CD8-positive, alpha-beta memory T cell (primary cell): ENCODE data around the gene DNAJB14. TPM values are rescaled to one million over a fixed set of nuclear protein-coding genes. Genes with fewer than 3 reads are reported as not detected.
A peak's percentile ranks its signal among the peaks of the same experiment; 100 is the strongest.
"Not testable (repeated sequence)": the region's sequence is repeated elsewhere in the genome, so short reads cannot be mapped to it uniquely, and the experiment has no call there.

Experiments used
- CTCF ChIA-PET: fragments of 350-600 bp; sonication (Branson Sonifier 250); formaldehyde crosslinking; loops from one replicate; lab custom pipeline; 2021; ENCODE audit warnings: antibody characterized with exemption; lab: Charles Lee
- POLR2A ChIA-PET: fragments of 350-600 bp; sonication (Branson Sonifier 250); formaldehyde crosslinking; loops from one replicate; lab custom pipeline; 2021; ENCODE audit warnings: antibody characterized with exemption; lab: Charles Lee
- DNase-seq, 5 donors: peaks; one replicate each; pipeline versions ENCODE4 v3.0.0 to v3.0.0-alpha.2; 2020 to 2022; ENCODE audit warnings: mixed read lengths in 1 of 5
- H3K27ac ChIP-seq: one replicate; pipeline ENCODE4 v1.7.0; 2013; ENCODE audit warnings: low read depth, mild to moderate bottlenecking, low read length, moderate library complexity
- H3K27me3 ChIP-seq: 2 replicates; pipeline ENCODE4 v1.7.0; 2013; ENCODE audit warnings: low read length, mild to moderate bottlenecking; ENCODE audit not compliant: insufficient read depth, poor library complexity, severe bottlenecking
- H3K36me3 ChIP-seq: 2 replicates; pipeline ENCODE4 v1.7.0; 2013; ENCODE audit warnings: mild to moderate bottlenecking, low read length, moderate library complexity; ENCODE audit not compliant: insufficient read depth
- H3K4me1 ChIP-seq: 2 replicates; pipeline ENCODE4 v1.7.0; 2013; ENCODE audit warnings: mild to moderate bottlenecking, low read length, moderate library complexity; ENCODE audit not compliant: insufficient read depth
- H3K4me3 ChIP-seq: 2 replicates; pipeline ENCODE4 v1.7.0; 2013; ENCODE audit warnings: mild to moderate bottlenecking, low read length
- H3K9me3 ChIP-seq: 2 replicates; pipeline ENCODE4 v1.7.0; 2013; ENCODE audit warnings: mild to moderate bottlenecking, low read length
- H3K27ac Mint-ChIP-seq, 8 donors: one replicate each; pipeline ENCODE4 v1.8.0; 2020 to 2021; ENCODE audit warnings: mixed read lengths in 8 of 8, mild to moderate bottlenecking in 6 of 8, inconsistent platforms in 3 of 8, moderate library complexity in 3 of 8
- H3K27me3 Mint-ChIP-seq, 2 donors: one replicate each; pipeline ENCODE4 v1.8.0; 2020 to 2021; ENCODE audit warnings: mixed read lengths in 2 of 2, mild to moderate bottlenecking in 1 of 2, moderate library complexity in 1 of 2
- H3K36me3 Mint-ChIP-seq, 3 donors: one replicate each; pipeline ENCODE4 v1.8.0; 2020 to 2021; ENCODE audit warnings: mixed read lengths in 3 of 3, inconsistent platforms in 1 of 3, mild to moderate bottlenecking in 1 of 3
- H3K4me1 Mint-ChIP-seq, 3 donors: one replicate each; pipeline ENCODE4 v1.8.0; 2020 to 2021; ENCODE audit warnings: mixed read lengths in 3 of 3, inconsistent platforms in 1 of 3, mild to moderate bottlenecking in 1 of 3
- H3K4me3 Mint-ChIP-seq, 7 donors: one replicate each; pipeline ENCODE4 v1.8.0; 2020 to 2021; ENCODE audit warnings: mixed read lengths in 7 of 7, mild to moderate bottlenecking in 6 of 7, moderate library complexity in 4 of 7, inconsistent platforms in 2 of 7
- H3K9me3 Mint-ChIP-seq, 5 donors: one replicate each; pipeline ENCODE4 v1.8.0; 2020 to 2022; ENCODE audit warnings: mixed read lengths in 5 of 5, mild to moderate bottlenecking in 3 of 5, moderate library complexity in 2 of 5, inconsistent platforms in 1 of 5
- polyA plus RNA-seq: library from polyadenylated mRNA; unstranded; fragments of 300-500 nt; fragmentation: Illumina TruSeq; gene quantifications from one replicate; pipeline ENCODE4 v1.2.3, GENCODE V29; 2021
- total RNA-seq, 2 experiments: library from RNA; stranded (reverse); gene quantifications; one replicate each; pipeline ENCODE4 v1.2.3, GENCODE V29; 2021

The DNAJB14 gene
- total and polyA plus RNA-seq, 3 experiments from 2014 or later = 43.8 to 63.3 (median 46.5) TPM

- Histone ChIP-seq H3K9me3 (no peaks in the 10 kb centered on the region), H3K27me3 (no peaks in the 10 kb centered on the region), H3K4me1 (peaks cover 14% of the 10 kb centered on the region), H3K4me3 (no peak overlapping the region), H3K36me3 (no peaks in the 10 kb centered on the region), H3K27ac (no peak overlapping the region)
- Mint-ChIP-seq H3K36me3 (peaks cover 0 to 3% (median 0%) of the 10 kb centered on the region in 3 donors), H3K27ac (peak overlapping the region in 1 of 8 donors; percentile 35), H3K9me3 (no peaks in the 10 kb centered on the region), H3K4me1 (peaks cover 17 to 28% (median 27%) of the 10 kb centered on the region in 3 donors), H3K27me3 (peaks cover 3 to 9% of the 10 kb centered on the region in 2 donors), H3K4me3 (no peak overlapping the region)
- no peak for DNase-seq
- ChIA-PET CTCF (no interaction called here), POLR2A (no interaction called here)
These were observed 21.9 kb upstream of the DNAJB14 start for GRCh38 chr4:99968330-99968729.

GRCh38 chr4:99966692-99967091 is 20.3 kb upstream of the DNAJB14 start:
- H3K9me3 Mint-ChIP-seq = no peaks in the 10 kb centered on the region

GRCh38 chr4:99965674-99966350 is 19.4 kb upstream of the DNAJB14 start:
- H3K27ac Mint-ChIP-seq = peak overlapping the region in 3 of 8 donors; percentile 18 to 39 (median 19)
- H3K4me1 Mint-ChIP-seq = peaks cover 17 to 28% (median 27%) of the 10 kb centered on the region in 3 donors
- peaks cover 0 to 4% of the 10 kb centered on the region in 2 donors for H3K27me3 Mint-ChIP-seq
- Histone ChIP-seq H3K27ac (no peak overlapping the region), H3K9me3 (no peaks in the 10 kb centered on the region), H3K27me3 (no peaks in the 10 kb centered on the region), H3K4me3 (no peak overlapping the region), H3K36me3 (no peaks in the 10 kb centered on the region), H3K4me1 (peaks cover 14% of the 10 kb centered on the region)
- H3K4me3 Mint-ChIP-seq = peak overlapping the region in 6 of 7 donors; percentile 6 to 72 (median 45)
- POLR2A ChIA-PET = interaction anchor here (0.6 to 1.1 kb wide), 6 partner anchors 14 to 1822 kb away, joined by 3 to 8 read pairs (median 4); partner anchors contain the start of genes DNAJB14 and H2AZ1
- peak in 2 of 5 donors; percentile 44 to 51 for DNase-seq
- CTCF ChIA-PET = interaction anchor here (0.8 kb wide), 1 partner anchor 17 kb away, joined by 3 read pairs; no protein-coding TSS in a partner anchor
- H3K36me3 Mint-ChIP-seq = no peaks in the 10 kb centered on the region
- H3K9me3 Mint-ChIP-seq = no peaks in the 10 kb centered on the region

More at GRCh38 chr4:99966692-99967091, 20.3 kb upstream of the DNAJB14 start:
- ChIA-PET POLR2A (no interaction called here), CTCF (no interaction called here)
- no peaks in the 10 kb centered on the region for H3K36me3 ChIP-seq
- H3K36me3 Mint-ChIP-seq = no peaks in the 10 kb centered on the region
- H3K4me1 Mint-ChIP-seq = peaks cover 17 to 28% (median 27%) of the 10 kb centered on the region in 3 donors
- peaks cover 0 to 4% of the 10 kb centered on the region in 2 donors for H3K27me3 Mint-ChIP-seq
- H3K4me1 ChIP-seq = peaks cover 14% of the 10 kb centered on the region
- no peak overlapping the region for H3K4me3 Mint-ChIP-seq
- no peaks in the 10 kb centered on the region for H3K27me3 ChIP-seq
- H3K27ac Mint-ChIP-seq = no peak overlapping the region
- DNase-seq = no peak
- no peak overlapping the region for H3K4me3 ChIP-seq
- no peaks in the 10 kb centered on the region for H3K9me3 ChIP-seq
- no peak overlapping the region for H3K27ac ChIP-seq

- no peaks in the 10 kb centered on the region for H3K9me3 Mint-ChIP-seq
- H3K36me3 Mint-ChIP-seq = no peaks in the 10 kb centered on the region
- Histone ChIP-seq H3K27ac (no peak overlapping the region), H3K36me3 (no peaks in the 10 kb centered on the region), H3K27me3 (no peaks in the 10 kb centered on the region), H3K4me3 (no peak overlapping the region), H3K9me3 (no peaks in the 10 kb centered on the region), H3K4me1 (peaks cover 14% of the 10 kb centered on the region)
- peak overlapping the region in 3 of 8 donors; percentile 18 to 43 (median 30) for H3K27ac Mint-ChIP-seq
- ChIA-PET POLR2A (interaction anchor here (1.0 to 1.1 kb wide), 3 partner anchors 13 to 16 kb away, joined by 3 to 8 read pairs (median 5); partner anchors contain the start of gene H2AZ1), CTCF (no interaction called here)
- peaks cover 0 to 4% of the 10 kb centered on the region in 2 donors for H3K27me3 Mint-ChIP-seq
- H3K4me1 Mint-ChIP-seq = peaks cover 17 to 28% (median 27%) of the 10 kb centered on the region in 3 donors
- H3K4me3 Mint-ChIP-seq = peak overlapping the region in 4 of 7 donors; percentile 15 to 42 (median 39)
- no peak for DNase-seq
These were observed 18.8 kb upstream of the DNAJB14 start for GRCh38 chr4:99965173-99965572.

- H3K9me3 ChIP-seq = no peaks in the 10 kb centered on the region
- no peak for DNase-seq
- H3K27ac Mint-ChIP-seq = no peak overlapping the region
- H3K36me3 Mint-ChIP-seq = peaks cover 2 to 10% (median 5%) of the 10 kb centered on the region in 3 donors
- H3K36me3 ChIP-seq = no peaks in the 10 kb centered on the region
- CTCF ChIA-PET = interaction anchor here (1.4 to 2.9 kb wide), 2 partner anchors 10 to 36 kb away, joined by 4 to 7 read pairs; no protein-coding TSS in a partner anchor
- POLR2A ChIA-PET = no interaction called here
- H3K27ac ChIP-seq = no peak overlapping the region
- H3K27me3 ChIP-seq = no peaks in the 10 kb centered on the region
- peaks cover 0 to 3% of the 10 kb centered on the region in 2 donors for H3K27me3 Mint-ChIP-seq
- no peak overlapping the region for H3K4me3 Mint-ChIP-seq
- H3K4me1 Mint-ChIP-seq = peaks cover 17 to 27% (median 27%) of the 10 kb centered on the region in 3 donors
- H3K9me3 Mint-ChIP-seq = peaks cover 0 to 2% (median 0%) of the 10 kb centered on the region in 5 donors
- H3K4me3 ChIP-seq = no peak overlapping the region
- peaks cover 14% of the 10 kb centered on the region for H3K4me1 ChIP-seq
These were observed 15.3 kb upstream of the DNAJB14 start for GRCh38 chr4:99961711-99962110.

GRCh38 chr4:99960648-99961047 is 14.2 kb upstream of the DNAJB14 start:
- Histone ChIP-seq H3K36me3 (no peaks in the 10 kb centered on the region), H3K27ac (no peak overlapping the region), H3K4me1 (peaks cover 10% of the 10 kb centered on the region), H3K4me3 (no peak overlapping the region), H3K27me3 (no peaks in the 10 kb centered on the region), H3K9me3 (no peaks in the 10 kb centered on the region)
- no peak overlapping the region for H3K4me3 Mint-ChIP-seq
- H3K27ac Mint-ChIP-seq = no peak overlapping the region
- H3K9me3 Mint-ChIP-seq = peaks cover 0 to 2% (median 0%) of the 10 kb centered on the region in 5 donors
- peaks cover 10 to 17% (median 16%) of the 10 kb centered on the region in 3 donors for H3K4me1 Mint-ChIP-seq
- H3K36me3 Mint-ChIP-seq = peaks cover 4 to 16% (median 5%) of the 10 kb centered on the region in 3 donors
- CTCF ChIA-PET = interaction anchor here (2.9 kb wide), 1 partner anchor 9 kb away, joined by 7 read pairs; no protein-coding TSS in a partner anchor
- DNase-seq = no peak
- peaks cover 0 to 3% of the 10 kb centered on the region in 2 donors for H3K27me3 Mint-ChIP-seq
- POLR2A ChIA-PET = no interaction called here

GRCh38 chr4:99958207-99958606 is 11.8 kb upstream of the DNAJB14 start:
- H3K36me3 Mint-ChIP-seq = peaks cover 4 to 16% (median 5%) of the 10 kb centered on the region in 3 donors
- H3K27me3 Mint-ChIP-seq, H3K4me3 ChIP-seq: not testable (repeated sequence)

GRCh38 chr4:99950913-99951254 is 4.5 kb upstream of the DNAJB14 start:
- peak overlapping the region; percentile 98 for H3K4me3 ChIP-seq
- DNase-seq = no peak
- peaks cover 8% of the 10 kb centered on the region for H3K36me3 ChIP-seq
- Mint-ChIP-seq H3K4me3 (no peak overlapping the region), H3K4me1 (peaks cover 16 to 21% (median 21%) of the 10 kb centered on the region in 3 donors), H3K36me3 (peaks cover 0 to 18% (median 2%) of the 10 kb centered on the region in 3 donors), H3K27ac (no peak overlapping the region), H3K27me3 (no peaks in the 10 kb centered on the region), H3K9me3 (no peaks in the 10 kb centered on the region)
- H3K27ac ChIP-seq = peak overlapping the region; percentile 86
- no peaks in the 10 kb centered on the region for H3K27me3 ChIP-seq
- CTCF ChIA-PET = interaction anchor here (1.6 to 2.2 kb wide), 4 partner anchors 11 to 143 kb away, joined by 3 to 7 read pairs (median 4); no protein-coding TSS in a partner anchor
- peaks cover 25% of the 10 kb centered on the region for H3K4me1 ChIP-seq
- no peaks in the 10 kb centered on the region for H3K9me3 ChIP-seq
- POLR2A ChIA-PET = interaction anchor here (0.6 to 2.1 kb wide), 6 partner anchors 11 to 1022 kb away, joined by 3 to 8 read pairs (median 4); partner anchors contain the start of genes DAPP1, EIF4E, LAMTOR3 and TRMT10A

More at GRCh38 chr4:99958207-99958606, 11.8 kb upstream of the DNAJB14 start:
- H3K27ac Mint-ChIP-seq, CTCF ChIA-PET, H3K4me1 Mint-ChIP-seq, H3K27ac ChIP-seq, H3K9me3 Mint-ChIP-seq, POLR2A ChIA-PET, DNase-seq, H3K9me3 ChIP-seq, H3K4me3 Mint-ChIP-seq, H3K27me3 ChIP-seq, H3K4me1 ChIP-seq, H3K36me3 ChIP-seq: not testable (repeated sequence)
